Germinal center (tissue), 1 donor: ENCODE results near the gene RS1.

Experiments used
- DNase-seq: peaks from one replicate; pipeline ENCODE4 v3.0.0; 2012; ENCODE audit warnings: mixed read lengths, low spot score

The RS1 gene

DNA sequence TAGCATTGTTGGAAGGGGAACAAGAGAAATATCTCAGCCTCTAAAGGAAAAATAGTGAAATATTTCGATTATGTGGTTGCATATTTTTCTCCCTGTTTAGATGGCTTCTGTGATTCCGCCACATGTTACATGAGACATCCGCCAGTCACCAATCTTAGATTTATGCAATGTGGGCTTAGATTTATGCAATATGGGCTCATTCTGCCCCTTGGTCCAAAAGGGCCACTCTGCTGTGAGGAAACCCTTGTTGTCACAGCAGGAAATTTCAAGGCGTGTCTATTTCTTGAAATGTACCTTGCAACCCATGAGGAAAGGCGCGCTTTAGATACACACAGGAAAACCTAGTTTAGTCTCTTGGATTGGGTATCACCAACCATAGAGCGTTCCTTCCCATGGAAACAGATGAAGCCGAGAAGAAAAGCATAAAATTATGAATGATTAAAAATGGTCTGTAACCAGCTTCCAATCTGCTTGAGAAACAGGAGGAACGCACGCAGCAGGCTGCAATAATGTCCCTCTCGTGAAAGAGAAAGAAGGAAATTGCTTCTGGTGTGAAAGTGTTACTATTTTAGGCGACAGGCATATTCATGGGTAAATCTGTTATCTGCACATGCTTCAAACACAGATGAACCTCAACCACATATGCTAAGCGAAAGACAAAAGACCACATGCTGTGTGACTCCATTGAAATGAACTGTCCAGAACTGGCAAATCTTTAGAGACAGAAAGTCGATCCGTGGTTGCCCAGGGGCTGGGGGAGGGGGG, 3.7 kb downstream of the RS1 start:
- no peak for DNase-seq

DNA sequence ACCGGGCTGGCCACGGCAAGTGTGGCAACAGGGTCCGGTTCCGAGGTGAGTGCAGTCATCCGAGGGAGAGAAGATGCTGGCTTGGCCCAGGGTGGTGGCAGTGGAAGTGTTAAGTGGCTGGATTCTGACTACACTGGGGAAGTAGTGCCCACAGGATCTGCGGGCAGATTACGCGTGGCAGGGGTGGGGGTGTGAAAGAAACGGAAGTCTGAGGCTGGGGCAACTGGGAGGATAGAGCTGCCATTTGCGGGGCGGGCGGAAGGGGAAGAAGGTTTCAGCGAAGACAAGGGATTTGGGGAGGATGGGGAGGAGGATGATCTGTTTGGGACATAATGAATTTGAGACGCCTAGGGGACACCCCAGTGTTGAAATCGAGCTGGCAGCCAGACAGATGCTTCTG, 5.3 kb downstream of the RS1 start:
- no peak for DNase-seq

DNA sequence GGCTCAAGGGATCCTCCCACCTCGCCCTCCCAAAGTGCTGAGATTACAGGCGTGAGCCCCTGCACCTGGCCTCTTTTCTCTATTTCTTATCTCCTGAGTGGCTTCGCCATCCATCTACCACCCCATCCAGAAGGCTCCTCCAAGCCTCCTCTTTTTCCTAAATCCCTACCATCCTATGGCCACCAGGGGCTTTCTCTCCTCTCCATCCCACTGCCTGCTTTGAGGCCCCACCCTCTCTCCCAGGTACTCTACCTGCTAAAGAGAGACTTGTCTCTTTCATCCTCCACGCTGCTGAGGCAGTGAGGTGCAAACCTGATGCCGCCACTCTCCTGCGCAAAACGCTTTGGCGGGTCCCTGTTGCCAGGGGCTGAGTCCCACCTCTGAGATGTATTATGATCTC, 7.0 kb downstream of the RS1 start:
- DNase-seq, result no peak

DNA sequence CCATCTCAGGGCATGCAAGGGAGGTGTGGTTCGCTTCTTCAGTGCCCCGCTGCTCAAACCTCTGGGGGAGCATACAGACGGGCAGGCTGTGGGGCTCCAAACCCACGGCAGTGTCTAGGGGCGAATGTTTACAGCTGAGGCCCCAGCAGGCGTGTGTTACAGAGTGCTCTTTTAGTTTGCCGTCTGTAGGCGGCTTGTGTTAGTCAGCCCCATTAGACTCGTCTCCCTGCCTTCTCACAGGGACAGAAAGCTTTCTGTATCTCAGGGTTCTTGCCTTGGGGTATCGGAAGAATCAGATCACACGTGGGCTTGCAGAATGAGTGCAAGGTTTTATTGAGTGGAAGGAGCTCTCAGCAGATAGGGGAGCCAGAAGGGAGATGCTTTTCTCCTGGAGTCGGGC, 10.6 kb downstream of the RS1 start:
- DNase-seq, result no peak

DNA sequence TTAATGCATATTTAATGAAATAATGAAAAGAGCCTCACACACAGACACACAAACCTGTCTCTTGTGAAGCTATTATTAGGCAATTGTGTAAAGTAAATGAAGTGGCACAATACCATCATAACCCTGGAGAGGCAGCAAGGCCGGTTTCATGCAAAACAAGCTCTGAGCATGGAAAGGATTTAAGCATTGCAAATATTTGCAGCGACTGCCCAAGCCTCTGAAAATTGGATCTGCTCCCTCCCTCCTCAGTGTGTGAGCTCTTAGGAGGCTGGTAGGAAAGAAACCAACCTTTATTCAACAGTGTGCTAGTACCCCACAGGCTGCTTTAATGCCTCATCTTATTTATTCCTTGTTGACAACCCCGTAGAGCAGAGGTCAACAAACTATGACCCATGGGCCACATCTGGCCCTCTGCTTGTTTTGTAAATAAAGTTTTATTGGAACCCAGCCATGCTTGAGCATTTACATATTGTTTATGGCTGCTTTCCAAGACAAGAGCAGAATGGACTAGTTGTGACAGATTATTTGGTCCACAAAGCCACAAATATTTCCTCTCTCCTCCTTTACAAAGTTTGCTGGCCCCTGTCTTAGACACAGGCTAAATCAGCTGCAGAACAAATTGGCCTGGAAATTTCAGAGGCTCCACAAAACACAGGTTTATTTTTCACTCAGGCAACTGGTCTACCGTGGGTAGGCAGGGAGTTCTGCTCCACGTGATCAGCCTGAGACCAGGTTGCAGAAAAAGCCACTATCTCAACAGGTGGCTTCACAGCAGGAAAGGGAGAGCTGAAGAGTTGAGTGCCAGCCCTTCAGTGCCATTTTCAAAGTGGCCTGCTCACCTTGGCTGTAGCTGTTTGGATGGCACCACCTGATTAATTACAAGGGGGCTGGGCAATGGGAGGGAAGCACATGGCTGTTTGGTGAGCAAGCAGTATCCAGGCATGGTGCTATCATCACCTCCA, 16.8 kb downstream of the RS1 start:
- DNase-seq, result no peak

DNA sequence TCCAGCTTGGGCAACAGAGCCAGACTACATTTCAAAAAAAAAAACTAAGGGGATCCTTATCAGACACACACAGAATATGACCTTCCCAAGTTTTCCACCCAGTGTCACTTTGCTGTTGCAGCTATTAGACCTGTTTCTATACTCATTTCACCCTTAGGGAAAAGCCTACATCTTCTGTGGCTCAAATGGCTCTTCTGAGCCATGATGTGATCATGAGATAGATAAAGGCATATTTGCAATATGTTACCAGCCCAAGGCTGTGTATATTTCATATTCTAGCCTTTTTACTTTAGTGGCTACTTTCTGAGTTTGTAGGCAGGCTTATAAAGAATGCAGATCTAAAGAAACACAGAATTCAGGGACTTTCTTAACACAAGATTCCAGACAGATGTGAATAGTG, 19.3 kb downstream of the RS1 start:
- no peak for DNase-seq

DNA sequence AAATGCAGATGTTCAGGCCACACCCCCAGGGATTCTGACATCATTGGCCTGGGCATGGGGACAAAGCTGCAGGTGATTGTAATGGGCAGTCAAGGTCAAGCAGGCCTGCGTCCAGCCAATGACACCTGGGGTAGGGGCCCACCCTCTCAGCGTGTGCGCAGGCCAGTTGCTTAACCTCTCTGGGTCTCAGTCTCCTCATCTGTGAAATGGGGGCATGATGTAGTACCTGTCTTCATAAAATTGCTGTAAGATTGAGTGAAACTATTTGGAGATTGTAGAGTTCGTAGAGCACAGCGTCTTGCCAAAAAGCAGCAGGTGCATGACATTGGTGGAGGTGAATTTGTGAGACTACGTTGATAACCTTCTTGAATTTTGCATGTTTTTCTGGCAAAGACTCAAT, 21.2 kb downstream of the RS1 start:
- no peak for DNase-seq

DNA sequence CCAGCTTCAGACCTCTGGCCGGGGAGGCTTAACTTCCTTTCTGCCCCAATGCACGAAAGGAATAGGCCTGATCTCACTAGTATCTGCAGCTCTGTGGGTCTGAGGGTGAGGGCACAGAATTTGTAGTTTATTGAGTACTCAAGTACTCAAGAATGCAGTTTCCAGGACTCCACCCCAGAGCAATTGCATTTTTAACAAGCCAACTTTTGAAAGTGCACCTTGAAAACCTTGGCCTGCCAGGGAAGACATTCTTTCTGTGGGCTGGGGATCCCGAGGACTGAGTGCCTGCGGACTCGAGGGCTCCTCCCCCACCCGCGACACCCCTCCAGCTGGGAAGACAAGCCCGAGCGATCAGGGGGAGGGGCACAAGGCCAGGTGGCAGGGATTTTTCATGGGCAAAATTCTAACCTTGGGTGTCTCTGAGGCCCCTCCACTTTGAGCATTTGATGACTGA, 22.4 kb downstream of the RS1 start:
- no peak for DNase-seq

DNA sequence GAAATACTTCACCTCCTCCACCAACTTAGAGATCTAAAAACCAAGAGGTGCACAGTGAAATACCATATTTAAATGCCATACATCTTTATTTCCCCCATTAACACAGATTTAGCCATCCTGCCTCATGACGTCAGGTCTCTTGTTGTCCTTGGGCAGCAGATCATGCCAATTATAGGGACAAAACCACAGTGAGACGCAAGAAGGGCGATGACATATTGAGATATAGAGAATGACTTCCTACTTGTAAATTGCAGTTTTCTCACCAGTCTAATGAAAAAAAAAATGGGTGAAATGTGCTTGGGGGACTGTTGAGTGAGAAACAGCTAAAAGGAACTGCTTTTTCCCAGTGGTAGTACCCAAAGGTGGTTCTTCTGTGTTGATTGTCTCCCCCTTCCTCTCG, 24.3 kb downstream of the RS1 start:
- DNase-seq, result no peak

DNA sequence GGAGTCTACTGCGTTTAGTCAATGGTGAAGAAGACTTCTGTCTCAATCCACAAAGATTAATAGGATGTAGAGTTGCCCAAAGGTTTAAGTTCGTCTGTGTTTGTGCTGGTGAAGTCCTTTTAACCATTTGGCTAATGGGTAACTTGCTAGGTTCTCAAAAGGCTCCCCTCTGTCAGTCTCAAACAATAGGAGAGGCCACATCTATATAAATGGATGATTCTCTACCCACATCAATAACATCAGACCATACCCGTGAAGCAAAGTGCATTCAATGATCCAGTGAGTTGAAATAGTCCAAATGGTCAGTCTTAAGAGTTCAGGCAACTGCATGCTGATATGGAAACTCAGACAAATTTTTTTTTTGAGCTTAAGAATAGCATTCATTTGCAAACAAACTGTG, 28.1 kb downstream of the RS1 start:
- no peak for DNase-seq

DNA sequence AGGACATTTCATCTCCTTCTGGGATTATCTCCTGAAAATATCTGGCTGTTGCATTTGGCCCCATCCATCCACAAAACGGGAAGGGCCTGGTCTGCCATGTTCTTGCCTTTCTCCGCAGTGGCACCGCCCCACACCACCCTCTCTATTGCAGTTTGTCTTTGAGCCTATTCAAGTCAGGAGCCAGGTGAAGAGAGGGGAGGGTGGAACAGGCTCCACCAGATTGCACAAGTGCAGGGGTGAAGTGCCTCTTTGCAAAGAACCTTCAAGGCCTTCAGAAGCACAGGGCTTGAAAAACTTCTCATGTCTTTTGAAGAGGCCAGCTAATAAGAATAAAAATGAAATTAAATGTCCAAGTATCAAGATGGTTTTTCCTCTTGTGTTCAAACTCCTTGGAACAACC, 28.7 kb downstream of the RS1 start:
- DNase-seq, result no peak

DNA sequence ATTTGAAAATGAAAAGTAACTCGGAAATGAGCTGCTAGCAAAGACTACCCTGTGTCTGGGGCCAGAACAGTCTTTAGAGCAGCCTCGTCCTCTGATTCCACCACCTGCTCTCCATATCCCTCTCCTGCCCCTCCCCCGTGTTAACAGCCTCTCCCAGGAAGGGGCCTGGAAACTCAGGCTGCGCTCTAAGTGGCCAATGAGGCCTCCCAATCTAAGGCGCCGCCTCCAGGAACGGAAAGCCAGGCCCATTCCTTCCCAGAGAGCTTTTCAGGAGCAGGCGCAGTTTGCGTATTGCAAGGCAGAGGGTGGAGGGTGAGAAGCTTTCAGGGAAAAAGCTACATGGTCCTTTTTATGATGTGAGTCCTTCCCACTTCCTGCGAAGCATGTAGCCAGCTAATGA, 31.2 kb downstream of the RS1 start:
- DNase-seq, result no peak

DNA sequence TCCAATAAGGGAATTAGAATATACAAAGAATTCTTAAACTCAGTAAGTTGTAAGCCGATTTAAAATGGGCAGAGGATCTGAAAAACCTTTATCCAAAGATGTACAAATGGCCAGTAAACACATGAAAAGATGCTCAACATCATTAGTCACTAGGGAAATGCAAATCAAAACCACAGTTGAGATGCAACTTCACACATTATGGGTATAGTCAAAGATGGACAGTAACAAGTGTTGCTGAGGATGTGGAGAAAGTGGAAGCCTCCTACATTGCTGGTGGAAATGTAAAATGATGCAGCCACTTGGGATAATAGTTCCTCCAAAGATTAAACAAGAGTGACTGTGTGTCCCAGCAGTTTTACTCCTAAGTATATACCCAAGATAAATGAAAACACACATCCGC, 32.6 kb downstream of the RS1 start:
- no peak for DNase-seq

DNA sequence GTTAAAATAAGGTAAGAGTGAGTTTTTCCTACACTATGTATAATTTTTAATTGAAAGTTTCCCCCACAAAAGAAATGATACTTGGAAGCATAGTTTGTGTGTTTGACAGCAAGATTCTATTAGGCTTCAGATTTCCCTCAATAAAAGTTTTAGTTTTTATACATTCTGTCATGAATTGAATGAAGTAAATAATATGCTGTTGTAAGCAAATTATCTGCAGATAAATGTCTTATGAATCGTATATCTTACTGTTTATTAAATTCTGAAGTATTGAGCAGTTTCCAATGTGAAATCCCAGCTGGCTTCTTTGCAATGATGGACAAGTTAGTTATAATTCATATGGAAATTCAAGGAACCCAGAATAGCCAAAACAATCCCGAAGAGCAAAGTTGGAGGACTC, 33.5 kb downstream of the RS1 start:
- DNase-seq, result no peak

DNA sequence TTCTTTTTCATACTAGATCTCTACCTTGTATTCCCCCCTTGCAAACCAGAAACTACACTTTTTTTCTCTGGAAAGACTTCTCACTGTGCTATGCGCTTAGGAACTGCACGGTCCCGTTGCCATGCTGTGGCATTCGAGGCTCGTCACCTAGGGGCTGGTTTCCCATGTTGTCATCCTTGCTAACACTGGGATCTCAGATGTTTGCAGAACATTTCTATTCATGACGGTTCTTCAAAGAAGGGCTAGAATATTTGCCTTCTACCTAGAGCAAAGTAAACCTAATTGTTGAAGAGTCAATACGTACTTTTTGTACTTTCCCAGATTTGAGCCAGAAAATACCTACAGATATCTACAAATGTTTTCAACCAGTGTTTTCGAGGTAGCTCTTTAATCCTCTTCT, 41.0 kb downstream of the RS1 start:
- DNase-seq, result no peak

DNA sequence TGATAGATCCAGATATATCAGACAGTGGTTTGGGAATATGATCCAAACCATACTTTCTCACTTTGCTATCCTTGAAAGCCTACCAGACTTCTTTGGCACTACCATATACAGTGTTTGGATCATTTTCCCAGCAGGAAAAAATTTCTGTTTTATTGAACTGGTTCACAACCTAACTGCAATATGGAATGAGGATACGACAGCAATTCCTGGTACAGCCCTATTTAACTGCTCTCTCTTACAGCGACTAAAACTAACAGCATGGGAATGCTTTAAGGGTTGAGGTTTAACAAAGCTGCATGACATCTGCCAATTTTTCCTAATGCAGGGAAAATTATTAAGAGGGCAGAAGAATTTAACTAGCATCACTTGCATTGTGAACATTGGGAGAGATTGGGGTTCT, 47.3 kb downstream of the RS1 start:
- DNase-seq, result no peak

DNA sequence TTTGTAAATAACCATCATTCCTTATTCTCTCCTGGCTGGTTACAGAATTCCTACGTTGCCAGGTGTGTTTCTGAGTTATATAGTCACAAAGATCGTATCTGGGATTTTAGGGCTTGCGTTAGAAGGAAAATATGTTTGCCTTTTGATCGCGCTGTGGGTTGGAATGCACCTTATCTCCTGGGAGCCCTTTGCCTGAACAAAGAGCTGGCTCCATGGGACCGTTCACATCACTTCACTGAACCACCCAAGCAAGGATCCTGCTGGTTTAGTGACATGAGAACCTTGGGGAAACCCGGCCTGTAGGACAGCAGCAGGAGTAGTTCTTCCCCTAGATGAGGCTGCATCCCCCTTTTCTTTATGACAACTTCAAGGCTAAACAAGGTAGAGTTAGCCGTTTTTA, 51.6 kb downstream of the RS1 start:
- DNase-seq, result no peak

DNA sequence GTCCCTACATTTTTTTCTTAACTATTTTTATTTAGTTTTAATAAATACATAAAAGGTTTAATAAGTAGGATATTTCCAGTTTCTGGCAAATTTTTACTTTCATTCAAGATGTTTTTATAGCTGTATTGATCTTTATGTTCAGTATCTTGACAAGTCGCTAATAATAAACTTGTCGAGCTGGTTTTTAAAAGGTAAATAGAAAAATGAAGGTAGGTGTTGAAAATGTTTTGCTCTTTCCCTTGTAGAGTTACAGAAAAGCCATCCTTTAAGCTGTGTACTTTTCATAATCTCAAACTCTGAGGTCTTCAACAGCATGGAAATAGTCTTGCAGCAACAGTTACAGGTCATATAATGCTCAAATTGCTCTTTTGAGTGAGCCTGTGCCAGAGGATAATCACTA, 52.6 kb downstream of the RS1 start:
- DNase-seq, result no peak

DNA sequence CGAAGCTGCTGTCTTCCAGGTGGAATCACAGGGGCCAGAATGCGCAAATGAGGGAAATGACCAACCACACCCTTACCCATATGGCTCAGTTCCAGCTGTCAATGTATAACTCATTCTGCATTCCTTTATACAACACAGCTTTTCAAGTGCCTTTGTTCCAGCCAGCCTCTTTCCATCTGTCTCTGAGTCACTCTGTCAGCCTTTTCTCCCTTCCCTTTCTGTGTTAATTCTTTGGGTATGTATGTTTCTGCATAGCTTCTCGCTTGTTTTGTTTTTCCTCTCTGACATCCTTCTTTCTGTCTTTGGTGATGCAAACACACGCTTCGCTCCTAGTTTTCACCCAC, 54.5 kb downstream of the RS1 start:
- no peak for DNase-seq

DNA sequence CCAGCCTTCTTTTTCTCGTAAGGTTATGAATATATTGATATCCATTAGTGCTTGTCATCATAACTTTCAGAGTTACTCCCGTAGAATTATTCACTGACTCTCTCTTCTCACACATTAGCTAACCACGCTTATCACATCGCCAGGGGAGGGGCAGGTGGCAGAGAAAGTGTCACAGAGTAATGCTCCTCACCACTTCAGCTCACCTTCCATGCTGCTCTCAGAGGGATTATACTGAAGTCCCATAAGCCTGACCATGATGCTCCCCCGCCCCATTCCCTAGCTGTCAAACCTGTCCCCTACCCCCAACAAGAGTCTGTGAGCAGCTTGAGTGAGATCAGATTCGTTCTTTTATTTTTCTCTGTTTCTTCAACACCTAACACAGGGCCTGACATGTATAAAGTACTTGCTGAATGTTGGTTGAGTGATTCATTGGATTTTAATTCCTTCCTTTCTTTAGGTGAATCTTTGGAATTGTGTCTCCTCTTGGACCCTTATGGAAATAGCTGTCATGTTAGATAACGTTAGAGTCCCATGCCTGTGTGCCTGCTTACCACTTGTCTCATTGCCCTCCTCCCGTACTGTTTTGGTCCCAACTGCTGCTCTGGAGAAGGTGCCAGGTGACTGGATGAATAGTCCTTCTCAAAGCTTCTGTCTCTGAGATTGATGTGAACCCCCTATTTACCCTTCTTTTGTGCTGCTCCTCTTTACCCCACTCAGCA, 55.1 kb downstream of the RS1 start:
- no peak for DNase-seq

DNA sequence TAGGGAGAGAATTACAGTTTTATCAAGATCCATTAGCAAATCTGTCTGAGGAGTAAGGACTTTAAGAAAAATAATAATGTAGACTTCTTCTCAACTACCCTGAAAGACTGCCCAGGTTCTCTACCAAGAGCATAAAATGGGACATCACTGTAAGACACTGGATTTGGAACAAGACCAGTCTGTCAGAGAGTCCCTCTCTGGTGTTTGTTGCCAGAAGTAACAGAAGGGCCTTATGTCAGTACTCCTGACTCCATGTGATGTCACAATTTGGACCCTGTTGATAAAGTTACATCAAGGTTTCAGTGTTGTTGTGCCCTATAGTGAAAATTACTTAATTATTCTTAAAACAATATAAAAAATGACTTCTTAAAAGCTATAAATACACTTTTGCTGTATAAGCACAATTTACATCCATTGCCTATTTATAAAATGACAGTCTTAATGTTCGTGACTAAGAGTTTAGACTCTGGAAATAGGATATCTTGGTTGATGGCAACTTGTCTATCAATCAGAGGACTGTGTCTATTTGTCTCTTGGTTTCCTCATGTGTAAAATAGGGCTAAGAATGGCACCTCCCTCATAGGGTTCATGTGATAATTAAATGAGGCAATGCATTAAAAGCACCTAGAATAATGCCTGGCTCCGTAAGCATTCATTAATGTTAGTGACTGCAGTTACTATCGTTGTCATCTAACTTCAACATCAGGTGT, 57.8 kb downstream of the RS1 start:
- no peak for DNase-seq

DNA sequence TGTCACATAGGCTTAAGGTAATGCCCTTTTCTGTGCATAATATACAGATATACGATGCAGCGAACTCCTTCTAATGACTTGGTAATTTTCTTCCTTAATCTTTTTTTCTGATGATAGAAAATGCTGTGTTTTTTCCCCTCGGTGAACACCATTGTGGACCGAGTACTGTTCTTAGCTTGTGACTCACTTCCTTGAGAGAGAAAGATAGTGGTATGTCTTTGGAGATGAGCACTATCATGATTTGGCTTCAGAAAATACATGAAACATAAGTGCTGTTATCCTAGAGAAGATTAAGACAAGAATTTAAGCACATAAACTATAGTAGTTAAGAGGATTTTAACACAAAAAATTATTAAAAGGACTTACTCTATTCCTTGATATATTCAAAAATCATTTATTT, 63.9 kb downstream of the RS1 start:
- DNase-seq, result no peak
